Omental fat pad (tissue), 4 donors: ENCODE data around the gene TMEM176B. TPM values are rescaled to one million over a fixed set of nuclear protein-coding genes. Genes with fewer than 3 reads are reported as not detected.
"Not testable (repeated sequence)": the region's sequence is repeated elsewhere in the genome, so short reads cannot be mapped to it uniquely, and the experiment has no call there.

Experiments used
- ATAC-seq: fragments of 150-250 bp; one replicate; pipeline ENCODE4 v1.9.1; 2016; ENCODE audit warnings: mild to moderate bottlenecking, moderate library complexity; ENCODE audit not compliant: low FRiP score
- DNase-seq: peaks from one replicate; pipeline ENCODE4 v3.0.0-alpha.2; 2019; ENCODE audit warnings: low spot score
- CTCF ChIP-seq, 3 donors: fragments of 450-650 bp; IDR thresholded peaks; one replicate each; pipeline ENCODE4 v1.5.1; 2016 to 2017; ENCODE audit warnings: antibody characterized with exemption in 3 of 3, mild to moderate bottlenecking in 3 of 3, moderate library complexity in 2 of 3
- total RNA-seq, 4 donors: library from RNA; depleted of rRNA; stranded (reverse); fragments of >200 nt; gene quantifications; one replicate each; pipeline ENCODE4 v1.1.0, GENCODE V29; 2016

The TMEM176B gene
- total RNA-seq, 4 donors from 2014 or later = 35.9 to 122 (median 80.0) TPM

- ATAC-seq = no peak
- TF ChIP-seq CTCF (IDR thresholded peaks at IDR 0.05) = no peak
- DNase-seq = no peak
Observed at GRCh38 chr7:150823043-150823442, 22.9 kb upstream of the TMEM176B start.

- no peak for TF ChIP-seq CTCF (IDR thresholded peaks at IDR 0.05)
- ATAC-seq (no peak), DNase-seq (no peak)
Observed at GRCh38 chr7:150820578-150821198, 20.5 kb upstream of the TMEM176B start.

GRCh38 chr7:150820148-150820547 is 20.0 kb upstream of the TMEM176B start:
- ATAC-seq = no peak
- TF ChIP-seq CTCF (IDR thresholded peaks at IDR 0.05) = no peak
- DNase-seq = no peak

GRCh38 chr7:150818971-150819370 is 18.8 kb upstream of the TMEM176B start:
- TF ChIP-seq CTCF (IDR thresholded peaks at IDR 0.05) = no peak
- no peak for ATAC-seq

GRCh38 chr7:150814328-150815001 is 14.3 kb upstream of the TMEM176B start:
- DNase-seq (no peak), ATAC-seq (no peak)
- TF ChIP-seq CTCF (IDR thresholded peaks at IDR 0.05) = no peak

More at GRCh38 chr7:150818971-150819370, 18.8 kb upstream of the TMEM176B start:
- DNase-seq = no peak

GRCh38 chr7:150807616-150808438 is 7.7 kb upstream of the TMEM176B start:
- ATAC-seq, DNase-seq: not testable (repeated sequence)

- DNase-seq (no peak), ATAC-seq (no peak)
- TF ChIP-seq CTCF (IDR thresholded peaks at IDR 0.05) = no peak
Observed at GRCh38 chr7:150806863-150807262, 6.7 kb upstream of the TMEM176B start.
